B cell (primary cell): ENCODE data around the gene CD200. TPM values are rescaled to one million over a fixed set of nuclear protein-coding genes. Genes with fewer than 3 reads are reported as not detected.

Source experiments
- ATAC-seq: fragments of 200-7000 bp; cut with Tn5 transposase; one replicate; pipeline ENCODE4 v1.10.0; 2021; ENCODE audit warnings: low read depth, mild to moderate bottlenecking, moderate number of reproducible peaks, moderate library complexity
- CTCF ChIA-PET: fragments of 350-600 bp; sonication (Branson Sonifier 250); formaldehyde crosslinking; loops from one replicate; lab custom pipeline; 2021; ENCODE audit warnings: antibody characterized with exemption, inconsistent platforms; lab: Charles Lee
- POLR2A ChIA-PET: fragments of 350-600 bp; sonication (Branson Sonifier 250); formaldehyde crosslinking; loops from one replicate; lab custom pipeline; 2021; ENCODE audit warnings: antibody characterized with exemption; lab: Charles Lee
- DNase-seq: peaks from one replicate; pipeline ENCODE4 v3.0.0; 2013
- H2AFZ ChIP-seq: 2 replicates; pipeline ENCODE4 v1.6.1; 2012; ENCODE audit warnings: mild to moderate bottlenecking, low read depth, low read length; ENCODE audit not compliant: insufficient read depth, poor library complexity, severe bottlenecking
- H3K27ac ChIP-seq, 2 donors: 1 replicate in 1 of 2; 2 replicates in 1 of 2; pipeline ENCODE4 v1.5.1; 2012 to 2013; ENCODE audit warnings: low read length in 2 of 2, mild to moderate bottlenecking in 2 of 2, moderate library complexity in 1 of 2
- H3K27me3 ChIP-seq, 4 experiments: fragments of 200-600 bp in 1 of 4; sonication (generic) in 1 of 4; replicated peaks in 1 of 4; 1 replicate in 2 of 4; 2 replicates in 2 of 4; pipeline versions ENCODE4 v1.6.1 to v1.7.0; 2013 to 2016; ENCODE audit warnings: low read length in 3 of 4, mild to moderate bottlenecking in 2 of 4, mixed read lengths in 1 of 4, moderate library complexity in 1 of 4; ENCODE audit not compliant: insufficient read depth in 4 of 4, control insufficient read depth in 3 of 4; ENCODE audit errors: control extremely low read depth in 1 of 4
- H3K36me3 ChIP-seq, 2 experiments: replicated peaks in 1 of 2; 1 replicate in 1 of 2; 2 replicates in 1 of 2; pipeline versions ENCODE4 v1.6.1 to v1.7.1; 2013; ENCODE audit warnings: low read length in 1 of 2; ENCODE audit not compliant: insufficient read depth in 2 of 2, control insufficient read depth in 1 of 2; ENCODE audit errors: control extremely low read depth in 1 of 2, extremely low read depth in 1 of 2
- H3K4me1 ChIP-seq, 2 donors: fragments of 200-600 bp in 1 of 2; sonication (generic) in 1 of 2; 1 replicate in 1 of 2; 2 replicates in 1 of 2; pipeline versions ENCODE4 v1.5.1 to v1.6.1; 2013 to 2017; ENCODE audit warnings: low read length in 2 of 2; ENCODE audit not compliant: control insufficient read depth in 2 of 2, insufficient read depth in 2 of 2
- H3K4me2 ChIP-seq: replicated peaks from 2 replicates; pipeline ENCODE3; 2012; ENCODE audit warnings: mild to moderate bottlenecking, low read depth, low read length; ENCODE audit not compliant: poor library complexity, severe bottlenecking
- H3K4me3 ChIP-seq, 5 experiments: fragments of 200-600 bp in 1 of 5; sonication (generic) in 1 of 5; 1 replicate in 3 of 5; 2 replicates in 2 of 5; pipeline versions ENCODE4 v1.5.1 to v1.7.0; 2011 to 2016; ENCODE audit warnings: low read length in 4 of 5, mild to moderate bottlenecking in 4 of 5, low read depth in 2 of 5, control low read depth in 1 of 5, moderate library complexity in 1 of 5; ENCODE audit not compliant: insufficient read depth in 1 of 5; ENCODE audit errors: control extremely low read depth in 1 of 5, extremely low read depth in 1 of 5
- H3K79me2 ChIP-seq: fragments of 200-600 bp; sonication (generic); one replicate; pipeline ENCODE4 v1.6.0; 2016; ENCODE audit warnings: low read length; ENCODE audit not compliant: control insufficient read depth, insufficient read depth
- H3K9ac ChIP-seq: fragments of 200-600 bp; sonication (generic); 2 replicates; pipeline ENCODE4 v1.6.1; 2017; ENCODE audit warnings: mild to moderate bottlenecking, low read length, moderate library complexity
- H3K9me3 ChIP-seq, 3 donors: one replicate each; pipeline versions ENCODE4 v1.6.1 to v1.7.1; 2013; ENCODE audit warnings: low read length in 2 of 3; ENCODE audit not compliant: control insufficient read depth in 2 of 3, insufficient read depth in 1 of 3; ENCODE audit errors: control extremely low read depth in 1 of 3
- H4K20me1 ChIP-seq: 2 replicates; pipeline ENCODE4 v1.6.0; 2012; ENCODE audit warnings: mild to moderate bottlenecking, low read length; ENCODE audit not compliant: insufficient read depth, control insufficient read depth, poor library complexity, severe bottlenecking
- H3K27ac Mint-ChIP-seq: one replicate; pipeline ENCODE4 v1.8.0; 2021; ENCODE audit warnings: mixed read lengths
- H3K27me3 Mint-ChIP-seq: one replicate; pipeline ENCODE4 v1.8.0; 2021; ENCODE audit warnings: mixed read lengths
- H3K4me1 Mint-ChIP-seq: one replicate; pipeline ENCODE4 v1.8.0; 2021; ENCODE audit warnings: mixed read lengths
- H3K4me3 Mint-ChIP-seq: one replicate; pipeline ENCODE4 v1.8.0; 2021; ENCODE audit warnings: mixed read lengths
- H3K9me3 Mint-ChIP-seq: one replicate; pipeline ENCODE4 v1.8.0; 2022; ENCODE audit warnings: mixed read lengths; ENCODE audit not compliant: insufficient read depth
- EZH2 ChIP-seq: IDR thresholded peaks from 2 replicates; pipeline ENCODE4 v1.6.1; 2012; ENCODE audit warnings: borderline replicate concordance, low read depth, mild to moderate bottlenecking, moderate library complexity, low read length; ENCODE audit not compliant: insufficient read depth, poor library complexity, severe bottlenecking
- WGBS: methylation state at CpG from one replicate; pipeline ENCODE4 v1.1.5; 2013; ENCODE audit warnings: missing lambda C conversion rate; ENCODE audit not compliant: insufficient coverage; 5-methylcytosine and 5-hydroxymethylcytosine counted together
- intact Hi-C: fragments of 100-400 bp; cut with micrococcal nuclease; formaldehyde crosslinking; loops from one replicate; pipeline ENCODE4 v1.10.0; 2022
- polyA plus RNA-seq: library from polyadenylated mRNA; depleted of rRNA; stranded (reverse); fragments of >200 nt; gene quantifications from 2 replicates; pipeline ENCODE4 v1.2.3, GENCODE V29; 2012
- total RNA-seq, 2 donors: library from RNA; stranded (reverse); fragments of 120-200 nt in 1 of 2; gene quantifications; 1 replicate in 1 of 2; 2 replicates in 1 of 2; pipeline versions ENCODE4 v1.2.3 to v1.2.4, GENCODE V29; 2013 to 2022
- TF ChIP-seq, protein P1 (sequence below): fragments of 200-600 bp; IDR thresholded peaks from one replicate; pipeline ENCODE4 v1.8.0; 2022; ENCODE audit warnings: antibody characterized with exemption, mild to moderate bottlenecking

Gene CD200
- total and polyA plus RNA-seq, 2 donors (not counting 1 experiment from before 2014, with no cell fraction given): 35.0 to 49.9 TPM

- Histone ChIP-seq H3K4me2 (no peak overlapping the region), H4K20me1 (peaks cover 14% of the 10 kb centered on the region), H3K27ac (peak overlapping the region in 1 of 2 donors; percentile 50), H3K36me3 (peaks cover 0 to 68% of the 10 kb centered on the region in 2 experiments), H3K9me3 (peaks cover 0 to 3% (median 0%) of the 10 kb centered on the region in 3 donors), H3K4me3 (no peak overlapping the region), H3K4me1 (peaks cover 0 to 2% of the 10 kb centered on the region in 2 donors), H3K9ac (no peak overlapping the region), H3K27me3 (no peaks in the 10 kb centered on the region), H3K79me2 (no peaks in the 10 kb centered on the region), H2AFZ (no peak overlapping the region)
- Mint-ChIP-seq H3K4me1 (peaks cover 53% of the 10 kb centered on the region), H3K4me3 (no peak overlapping the region), H3K9me3 (no peaks in the 10 kb centered on the region), H3K27me3 (no peaks in the 10 kb centered on the region), H3K27ac (peak overlapping the region; percentile 22)
- ChIA-PET CTCF (interaction anchor here (1.6 to 1.7 kb wide), 2 partner anchors 10 to 172 kb away, joined by 3 to 4 read pairs; no protein-coding TSS in a partner anchor), POLR2A (interaction anchor here (0.9 kb wide), 1 partner anchor 13 kb away, joined by 4 read pairs; the partner anchor contains the start of gene CD200)
- ATAC-seq (no peak), DNase-seq (no peak)
- no peak for TF ChIP-seq EZH2
- intact Hi-C loops: no loop called here
- WGBS: 80% methylated on average over 3 of the region's 3 CpGs
Measured at GRCh38 chr3:112346491-112347122, 13.7 kb downstream of the CD200 start.

GRCh38 chr3:112348943-112349342, 16.0 kb downstream of the CD200 start:
- no peaks in the 10 kb centered on the region for H3K9me3 Mint-ChIP-seq
- 100% methylated on average over 1 of the region's 1 CpG for WGBS
- Histone ChIP-seq H3K4me1 (peaks cover 0 to 4% of the 10 kb centered on the region in 2 donors), H3K9ac (no peak overlapping the region), H4K20me1 (peaks cover 14% of the 10 kb centered on the region), H2AFZ (no peak overlapping the region), H3K27ac (no peak overlapping the region), H3K27me3 (no peaks in the 10 kb centered on the region), H3K4me3 (no peak overlapping the region), H3K9me3 (no peaks in the 10 kb centered on the region), H3K79me2 (no peaks in the 10 kb centered on the region), H3K4me2 (no peak overlapping the region), H3K36me3 (peaks cover 0 to 80% of the 10 kb centered on the region in 2 experiments)
- ATAC-seq: no peak
- no peak overlapping the region for H3K4me3 Mint-ChIP-seq
- CTCF ChIA-PET: interaction anchor here (1.2 to 1.3 kb wide), 2 partner anchors 115 to 182 kb away, joined by 3 to 4 read pairs; no protein-coding TSS in a partner anchor
- no peak for DNase-seq
- H3K27ac Mint-ChIP-seq: no peak overlapping the region
- intact Hi-C loops: no loop called here
- H3K27me3 Mint-ChIP-seq: no peaks in the 10 kb centered on the region
- TF ChIP-seq, protein P1, sequence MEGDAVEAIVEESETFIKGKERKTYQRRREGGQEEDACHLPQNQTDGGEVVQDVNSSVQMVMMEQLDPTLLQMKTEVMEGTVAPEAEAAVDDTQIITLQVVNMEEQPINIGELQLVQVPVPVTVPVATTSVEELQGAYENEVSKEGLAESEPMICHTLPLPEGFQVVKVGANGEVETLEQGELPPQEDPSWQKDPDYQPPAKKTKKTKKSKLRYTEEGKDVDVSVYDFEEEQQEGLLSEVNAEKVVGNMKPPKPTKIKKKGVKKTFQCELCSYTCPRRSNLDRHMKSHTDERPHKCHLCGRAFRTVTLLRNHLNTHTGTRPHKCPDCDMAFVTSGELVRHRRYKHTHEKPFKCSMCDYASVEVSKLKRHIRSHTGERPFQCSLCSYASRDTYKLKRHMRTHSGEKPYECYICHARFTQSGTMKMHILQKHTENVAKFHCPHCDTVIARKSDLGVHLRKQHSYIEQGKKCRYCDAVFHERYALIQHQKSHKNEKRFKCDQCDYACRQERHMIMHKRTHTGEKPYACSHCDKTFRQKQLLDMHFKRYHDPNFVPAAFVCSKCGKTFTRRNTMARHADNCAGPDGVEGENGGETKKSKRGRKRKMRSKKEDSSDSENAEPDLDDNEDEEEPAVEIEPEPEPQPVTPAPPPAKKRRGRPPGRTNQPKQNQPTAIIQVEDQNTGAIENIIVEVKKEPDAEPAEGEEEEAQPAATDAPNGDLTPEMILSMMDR: no peak
- no peak for TF ChIP-seq EZH2
- peaks cover 54% of the 10 kb centered on the region for H3K4me1 Mint-ChIP-seq
- POLR2A ChIA-PET: no interaction called here
